GM21447 (cell line): Measurements from ENCODE around the gene NRXN3.

ENCODE experiments used
- ATAC-seq: cut with Tn5 transposase; IDR thresholded peaks from one replicate; pipeline ENCODE4 v1.9.1; 2021; ENCODE audit not compliant: unreplicated experiment

Gene NRXN3

DNA sequence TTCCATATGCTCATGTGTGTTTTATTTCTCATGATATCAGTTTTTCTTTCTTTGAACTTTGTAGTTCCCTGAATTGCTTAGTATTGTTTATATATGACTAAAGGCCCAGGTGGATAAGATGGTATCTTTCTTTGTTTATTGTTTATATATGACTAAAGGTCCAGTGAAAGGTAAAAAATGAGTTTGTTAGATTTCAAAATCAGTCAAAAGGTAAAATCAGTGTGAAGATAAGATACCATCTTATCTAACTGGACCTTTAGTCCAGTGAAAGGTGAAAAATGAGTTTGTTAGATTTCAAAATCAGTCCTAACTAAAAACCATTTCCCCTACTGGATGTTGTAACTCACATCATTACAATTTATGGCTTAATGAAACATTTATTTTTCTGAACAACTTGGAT lies 1150.9 kb downstream of the NRXN3 start:
- ATAC-seq = no peak

DNA sequence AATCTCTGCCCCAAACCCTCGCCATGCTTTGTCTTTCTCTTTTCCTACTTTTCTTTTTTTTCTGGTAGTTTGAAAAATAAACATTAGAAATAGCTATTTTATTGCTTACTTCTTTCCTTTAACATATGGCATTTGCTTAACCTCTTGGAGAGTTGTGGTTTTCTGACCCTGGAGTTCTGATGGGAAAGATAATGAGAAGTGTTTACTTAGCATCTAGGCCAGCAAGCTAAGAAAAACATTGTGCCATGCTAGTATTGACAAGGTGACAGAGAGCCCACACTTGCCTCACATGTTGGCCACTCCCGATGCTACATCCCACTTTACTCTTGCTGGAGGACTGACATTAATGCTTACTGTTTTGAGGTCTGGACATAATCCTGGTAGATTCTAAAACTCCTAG lies 1154.9 kb downstream of the NRXN3 start:
- ATAC-seq = no peak

DNA sequence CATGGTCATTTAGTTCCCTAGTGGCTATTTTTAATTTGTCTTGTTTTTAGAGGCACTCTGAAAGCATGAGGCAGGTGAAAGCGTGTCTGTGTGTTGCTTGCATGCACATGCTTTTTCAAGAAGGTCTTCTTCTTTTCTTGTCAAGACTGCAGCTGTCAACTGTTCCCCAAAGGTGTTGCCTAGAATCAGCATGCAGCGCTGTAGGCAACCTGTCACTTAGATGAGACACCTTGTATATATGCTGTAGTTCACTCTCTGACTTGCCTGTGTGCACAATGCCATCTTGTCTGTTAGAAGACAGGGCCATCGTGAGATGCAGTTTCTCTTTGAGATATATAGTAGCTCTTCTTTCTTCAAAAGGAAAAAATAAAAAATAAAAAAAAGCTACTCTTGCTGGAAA lies 1155.4 kb downstream of the NRXN3 start:
- ATAC-seq = no peak

DNA sequence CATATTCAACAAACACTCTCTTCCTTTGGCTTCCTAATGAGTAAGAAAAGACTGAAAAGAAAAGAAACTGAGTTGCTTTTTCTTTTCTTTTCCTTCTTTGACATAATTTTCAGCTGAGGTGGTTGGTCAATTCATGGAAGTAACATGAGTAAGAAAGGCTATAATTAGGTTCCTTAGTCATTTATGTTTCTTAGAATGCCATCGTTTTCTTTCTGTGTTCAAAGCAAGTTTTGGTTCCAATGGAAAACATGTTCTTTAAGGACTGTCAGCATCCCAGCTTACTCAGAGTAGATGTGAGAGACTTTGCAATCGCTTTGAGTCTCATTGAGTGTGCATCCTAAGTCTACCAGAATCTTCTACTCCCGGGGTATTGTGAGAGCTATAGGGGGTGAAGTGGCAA lies 1158.7 kb downstream of the NRXN3 start:
- ATAC-seq = no peak

DNA sequence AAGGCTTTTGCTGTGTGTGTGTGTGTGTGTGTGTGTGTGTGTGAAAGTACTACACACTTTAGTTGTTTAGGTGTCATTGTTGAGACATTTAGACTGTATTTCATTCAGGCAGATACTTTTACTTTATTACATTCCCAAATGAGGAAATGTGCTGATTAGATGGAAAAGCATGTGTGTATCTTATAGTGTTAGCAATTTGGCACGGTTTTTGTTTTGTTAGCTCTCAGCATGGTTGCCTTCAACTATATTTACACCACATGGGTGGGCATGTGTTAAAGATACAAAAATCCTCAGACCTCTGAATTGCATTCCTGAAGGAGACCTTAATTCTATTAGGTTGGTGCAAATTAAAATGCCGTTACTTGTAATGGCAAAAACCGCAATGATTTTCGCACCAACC lies 1161.7 kb downstream of the NRXN3 start:
- ATAC-seq = no peak

DNA sequence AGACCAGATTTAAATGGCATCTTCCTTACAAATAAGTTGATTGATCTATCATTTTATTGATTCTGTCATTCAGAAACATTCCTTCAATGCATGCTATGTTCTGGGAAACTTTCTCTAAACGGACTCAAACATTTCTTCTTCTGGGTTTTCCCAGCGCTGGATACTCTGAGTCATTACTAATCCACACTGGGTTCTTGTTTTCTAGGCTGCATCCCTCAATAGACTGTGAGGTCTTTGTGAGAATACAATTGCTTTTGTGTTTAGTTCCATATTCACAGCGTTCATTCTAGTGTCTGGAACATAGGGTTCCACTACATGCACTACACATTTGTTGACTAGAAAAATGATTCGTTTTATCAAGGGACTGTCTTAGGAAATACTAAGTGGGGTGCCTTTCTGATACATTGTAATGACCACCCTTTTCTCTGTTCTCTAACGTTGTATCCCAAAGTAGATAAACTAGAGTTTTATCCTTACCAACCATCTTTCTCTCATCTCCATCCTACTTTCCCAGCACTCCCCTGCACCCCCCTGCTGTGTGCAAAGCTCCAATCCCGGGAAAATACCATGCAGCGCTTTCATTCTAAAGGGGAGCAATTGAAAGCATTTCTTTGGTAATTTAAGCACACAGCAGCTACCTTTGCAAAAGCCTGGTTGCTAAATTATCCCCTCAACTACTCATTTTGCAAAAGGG lies 1162.5 kb downstream of the NRXN3 start:
- ATAC-seq = no peak

DNA sequence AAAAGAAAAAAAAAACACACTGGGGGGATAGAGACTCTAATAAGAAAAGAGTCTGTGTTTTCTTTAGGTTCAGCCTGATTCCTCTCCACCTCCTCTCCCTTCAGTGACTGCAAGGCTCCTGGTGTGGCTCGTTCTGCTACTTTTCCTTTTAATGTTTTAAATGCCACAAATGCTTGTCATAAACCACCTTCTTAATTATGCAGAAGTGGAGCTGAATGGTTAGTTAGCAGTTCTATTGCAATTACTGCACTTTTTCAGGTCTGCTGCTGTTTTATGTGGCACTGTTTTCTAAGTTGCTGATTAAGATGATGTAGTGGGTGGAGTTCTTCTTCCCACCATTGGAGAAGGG lies 1163.0 kb downstream of the NRXN3 start:
- ATAC-seq = no peak

DNA sequence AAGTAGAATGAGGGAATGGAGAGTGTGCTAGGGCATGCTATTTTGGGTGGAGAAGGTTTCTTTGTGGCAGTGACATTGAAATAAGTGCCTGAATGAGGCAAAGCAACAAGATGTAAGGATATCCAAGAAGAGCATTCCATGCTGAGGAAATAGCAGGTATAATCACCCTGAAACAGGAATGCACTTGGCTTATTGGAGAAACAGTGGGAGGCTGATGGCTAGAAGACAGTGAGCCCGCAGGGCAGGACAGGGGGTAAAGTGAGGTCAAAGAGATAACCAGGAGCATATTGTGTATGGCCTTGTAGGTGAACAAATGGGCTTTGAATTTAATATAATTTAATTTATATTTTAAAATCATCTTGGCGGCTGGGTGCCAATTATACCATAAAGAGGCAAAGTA lies 1164.1 kb downstream of the NRXN3 start:
- ATAC-seq = no peak

DNA sequence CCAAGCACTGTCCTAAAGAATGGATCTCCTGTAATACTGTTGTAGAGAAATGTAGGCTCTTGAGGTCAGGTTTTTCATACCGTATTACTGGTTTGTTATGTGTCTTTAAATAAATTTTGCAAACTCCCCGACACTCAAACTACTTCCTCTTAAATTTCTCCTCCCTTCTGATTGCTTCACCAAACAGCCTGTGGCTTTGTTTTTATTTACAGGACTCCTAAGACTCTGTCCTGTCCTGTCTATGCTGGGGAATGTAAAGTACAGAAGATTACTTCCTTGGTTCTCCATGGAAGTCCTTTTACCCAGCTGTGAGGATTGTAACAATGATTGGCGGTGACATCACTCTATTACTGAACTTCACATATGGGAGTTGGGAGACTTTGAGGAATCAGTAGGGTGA lies 1167.6 kb downstream of the NRXN3 start:
- ATAC-seq = no peak

DNA sequence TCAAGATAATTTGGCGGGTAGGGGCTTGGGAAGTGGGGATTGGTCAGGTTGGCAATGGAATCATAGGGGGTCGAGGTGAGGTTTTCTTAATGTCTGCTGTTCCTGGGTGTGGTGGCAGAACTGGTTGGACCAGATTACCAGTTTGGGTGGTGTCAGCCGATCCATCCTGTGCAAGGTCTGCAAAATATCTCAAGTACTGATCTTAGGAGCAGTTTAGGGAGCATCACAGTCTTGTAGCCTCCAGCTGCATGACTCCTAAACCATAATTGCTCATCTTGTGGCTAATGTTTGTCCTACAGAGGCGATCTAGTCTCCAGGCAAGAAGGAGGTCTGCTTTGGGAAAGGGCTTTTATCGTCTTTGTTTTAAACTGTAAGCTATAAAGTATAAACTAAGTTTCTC lies 1172.8 kb downstream of the NRXN3 start:
- no peak for ATAC-seq

DNA sequence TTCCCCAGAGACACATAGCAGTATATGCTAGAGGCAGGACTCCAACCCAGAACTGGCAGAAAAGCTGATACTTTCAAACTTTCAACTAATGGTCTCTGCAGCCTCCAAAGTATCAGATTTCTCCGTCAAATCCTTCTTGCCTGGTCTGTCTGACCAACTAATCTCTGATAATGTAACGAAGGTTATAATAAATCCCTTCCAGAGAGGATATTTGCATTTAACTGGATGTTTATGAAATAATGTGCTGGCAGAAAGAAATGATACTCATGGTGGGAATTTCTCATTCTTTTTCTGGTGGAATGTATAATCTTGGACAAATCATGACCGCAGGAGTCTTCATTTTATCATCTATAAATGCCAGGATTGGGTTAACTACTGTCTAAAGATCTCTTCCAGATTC lies 1180.8 kb downstream of the NRXN3 start:
- ATAC-seq = no peak

DNA sequence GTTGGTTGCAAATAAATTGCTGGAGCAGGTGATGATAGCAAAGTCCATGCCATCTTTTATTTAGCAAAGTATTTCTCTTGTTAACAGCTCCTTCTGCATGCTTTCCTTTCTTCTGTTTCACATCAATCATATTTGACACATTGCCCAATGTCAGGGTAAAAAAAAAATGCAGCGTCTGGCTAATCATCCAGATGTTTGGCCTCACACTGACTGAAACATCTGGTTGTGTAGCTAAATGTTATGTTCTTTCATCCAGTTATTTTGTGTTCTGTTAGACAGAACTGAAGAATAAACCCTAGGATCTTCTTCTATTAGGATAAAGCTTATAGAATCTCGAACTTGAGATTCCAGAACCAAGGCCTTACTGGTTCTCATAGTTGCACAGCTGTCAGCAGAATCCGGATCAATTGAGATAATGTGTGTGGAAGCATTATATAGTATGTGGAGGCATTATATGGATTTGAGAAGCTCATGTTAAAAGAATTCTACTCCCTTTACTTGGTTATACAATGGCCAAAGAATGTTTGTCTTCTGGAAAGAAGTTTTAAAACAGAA lies 1182.0 kb downstream of the NRXN3 start:
- ATAC-seq = no peak

DNA sequence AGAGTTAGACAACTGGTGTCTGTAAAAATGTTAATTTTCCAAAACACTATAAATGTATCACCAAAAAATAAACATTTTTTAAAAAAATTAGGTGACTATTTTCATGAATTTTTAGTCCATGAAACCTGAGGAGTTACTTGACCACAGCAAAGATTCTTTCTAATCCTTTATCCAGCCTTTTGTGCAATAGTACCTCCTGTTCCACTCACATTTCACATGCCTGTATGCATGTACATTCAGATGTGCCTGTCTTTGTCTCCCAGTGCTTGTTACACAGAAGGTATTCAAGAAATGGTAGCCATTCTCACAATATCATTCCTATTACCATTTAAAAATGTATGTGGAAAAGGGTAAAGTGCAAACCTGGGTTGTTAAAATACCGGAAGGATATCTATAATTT lies 1184.2 kb downstream of the NRXN3 start:
- ATAC-seq = no peak

DNA sequence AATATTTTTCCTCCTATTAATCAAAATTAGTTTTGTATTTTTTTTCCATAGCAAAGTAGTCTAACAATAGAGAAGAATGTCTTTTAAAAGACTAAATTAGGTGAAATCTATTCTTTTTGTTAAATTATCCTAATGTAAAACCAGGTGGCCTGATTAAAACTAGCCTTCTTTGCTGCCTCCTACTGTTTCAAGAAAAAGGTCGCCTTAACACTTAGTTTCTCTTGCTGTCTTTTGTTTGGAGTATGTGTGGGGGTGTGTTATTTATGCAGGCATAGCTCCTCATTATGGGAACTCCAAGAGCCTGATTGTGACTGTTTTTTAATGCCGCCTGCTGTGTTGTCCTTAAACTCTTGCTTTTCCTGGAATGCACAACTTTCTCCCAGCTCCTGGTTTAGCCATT lies 1185.9 kb downstream of the NRXN3 start:
- ATAC-seq = no peak

DNA sequence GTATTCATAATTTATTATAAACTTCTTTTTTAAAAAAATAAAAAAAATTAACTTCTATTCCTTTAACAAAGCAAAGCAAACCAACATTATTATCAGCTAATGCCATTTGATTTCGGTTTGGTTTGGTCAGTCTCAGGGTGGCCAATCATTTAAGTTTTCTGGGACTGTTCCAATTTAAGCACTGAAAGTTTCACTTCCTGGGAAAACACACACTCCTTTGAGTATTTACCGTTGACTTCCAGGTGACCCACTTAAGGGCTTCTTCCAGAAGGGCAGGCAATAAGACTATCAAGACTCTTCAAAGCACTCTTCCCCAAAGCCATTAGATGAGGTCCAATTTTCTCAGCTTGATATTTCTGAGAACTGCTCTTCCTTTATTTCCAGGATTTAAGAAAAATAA lies 1187.1 kb downstream of the NRXN3 start:
- no peak for ATAC-seq

DNA sequence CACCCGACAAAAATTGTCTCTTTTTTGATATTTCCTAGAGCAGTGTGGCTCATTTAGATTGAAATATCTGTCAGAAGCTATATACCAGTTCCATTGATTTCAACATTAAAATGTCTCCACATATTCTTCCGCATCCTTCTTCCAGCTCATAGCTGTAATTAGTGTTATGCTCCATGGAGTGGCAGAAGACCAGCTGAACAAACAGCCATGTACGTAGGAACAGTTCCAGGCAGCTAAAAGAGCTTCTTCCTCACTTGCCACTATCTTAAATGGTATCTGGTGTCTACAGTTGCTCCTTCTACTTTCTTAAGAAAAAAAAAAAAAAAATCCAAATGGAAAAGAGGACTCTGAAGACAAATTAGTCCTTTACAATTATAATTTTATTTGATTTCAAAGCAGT lies 1193.1 kb downstream of the NRXN3 start:
- ATAC-seq = no peak

DNA sequence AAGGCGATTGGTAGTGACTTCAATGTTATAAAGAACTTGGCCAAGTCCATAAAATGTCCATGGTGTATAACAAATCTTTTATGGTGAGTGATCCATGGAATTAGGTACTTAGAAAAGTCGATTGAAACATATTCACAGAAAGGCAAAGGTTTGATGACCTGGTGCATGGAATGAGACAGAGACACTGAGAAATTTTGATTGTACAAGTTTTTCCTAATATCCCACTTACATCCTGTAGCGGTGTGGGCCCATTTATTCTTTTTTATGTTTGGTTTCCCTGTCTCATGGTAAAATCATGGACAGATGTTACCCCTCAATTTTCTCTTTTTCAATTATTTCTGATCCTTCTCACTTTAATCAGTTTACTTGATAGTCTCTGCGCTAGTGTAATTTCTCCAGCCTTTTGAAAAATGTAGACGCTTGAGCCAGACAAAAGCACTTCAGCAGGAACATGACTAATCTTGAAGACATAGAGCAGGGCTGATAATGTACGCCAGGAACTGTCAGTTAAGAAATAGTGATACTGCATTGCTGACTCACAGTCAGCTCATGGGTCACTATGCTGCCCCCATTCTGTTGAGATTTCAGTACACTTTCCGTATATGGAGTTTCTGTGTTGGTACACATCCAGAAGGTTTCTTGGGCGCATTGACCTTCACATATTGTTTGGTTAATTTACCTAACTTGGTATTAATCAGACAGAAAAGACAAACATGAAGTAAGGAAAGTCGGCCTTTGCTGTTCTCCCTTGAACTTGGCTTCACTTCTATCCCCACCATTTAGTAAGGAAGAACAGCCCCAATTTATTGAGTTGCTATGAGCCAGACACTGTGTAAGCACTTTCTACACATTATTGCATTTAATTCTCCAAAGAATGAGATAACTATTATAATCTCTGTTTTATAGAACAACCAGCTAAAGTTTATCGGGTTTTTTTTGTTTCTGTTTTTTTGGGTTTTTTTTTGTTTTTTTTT lies 1199.5 kb downstream of the NRXN3 start:
- ATAC-seq = no peak

DNA sequence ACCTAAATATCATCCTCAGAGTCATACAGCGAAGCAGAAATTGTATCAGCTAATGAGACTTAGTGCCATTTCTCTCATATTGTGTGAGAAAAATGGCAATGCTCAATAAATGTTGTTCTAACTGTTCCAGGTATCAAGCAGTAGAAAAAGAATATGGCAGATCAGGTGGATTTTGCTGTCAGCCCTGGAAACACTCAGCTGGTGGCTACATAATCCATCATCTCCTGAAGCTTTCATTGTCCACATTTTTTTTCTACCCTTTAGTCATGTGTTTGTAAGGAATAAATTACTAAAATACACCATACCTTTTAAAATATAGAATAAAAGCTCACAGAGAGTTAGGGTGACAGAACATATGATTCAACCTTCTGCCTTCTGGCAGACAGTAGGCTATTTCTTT lies 1200.8 kb downstream of the NRXN3 start:
- no peak for ATAC-seq

DNA sequence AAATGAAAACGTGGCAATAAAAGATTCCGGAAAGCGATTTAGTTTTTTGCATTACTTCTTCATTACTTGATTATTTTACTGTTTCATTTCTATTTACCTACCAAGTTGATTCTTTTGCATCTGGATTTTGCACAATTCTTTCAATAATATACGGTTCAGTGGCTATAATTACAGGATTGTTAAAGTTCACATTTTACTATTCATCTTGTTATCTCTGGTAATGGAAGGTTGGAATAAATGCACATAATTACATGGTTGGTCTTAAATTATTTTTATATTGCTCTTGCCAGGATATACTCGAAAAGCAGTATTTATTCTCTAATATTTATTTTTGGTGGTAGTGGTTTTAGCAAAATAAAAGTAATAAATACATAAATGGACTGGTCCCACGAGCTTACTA lies 1203.3 kb downstream of the NRXN3 start:
- no peak for ATAC-seq

DNA sequence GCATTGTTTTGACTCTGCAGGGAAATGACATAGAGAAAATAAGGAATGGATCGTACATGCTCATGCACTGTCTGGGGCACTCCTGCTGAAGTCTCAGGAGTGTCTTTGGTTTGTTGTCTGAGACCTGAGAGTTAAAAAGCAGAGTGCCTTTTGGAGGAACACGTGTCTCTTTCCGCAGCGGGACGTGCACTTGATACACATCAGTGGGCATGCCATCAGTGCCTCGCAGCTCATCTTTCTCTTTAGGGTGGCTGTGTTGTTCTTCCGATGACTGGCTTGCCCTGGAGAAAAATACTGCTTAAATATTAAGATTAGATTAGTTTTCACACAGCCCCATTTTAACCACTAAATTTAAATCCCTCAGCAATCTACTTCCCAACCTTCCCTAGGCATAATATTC lies 1205.2 kb downstream of the NRXN3 start:
- ATAC-seq = no peak

DNA sequence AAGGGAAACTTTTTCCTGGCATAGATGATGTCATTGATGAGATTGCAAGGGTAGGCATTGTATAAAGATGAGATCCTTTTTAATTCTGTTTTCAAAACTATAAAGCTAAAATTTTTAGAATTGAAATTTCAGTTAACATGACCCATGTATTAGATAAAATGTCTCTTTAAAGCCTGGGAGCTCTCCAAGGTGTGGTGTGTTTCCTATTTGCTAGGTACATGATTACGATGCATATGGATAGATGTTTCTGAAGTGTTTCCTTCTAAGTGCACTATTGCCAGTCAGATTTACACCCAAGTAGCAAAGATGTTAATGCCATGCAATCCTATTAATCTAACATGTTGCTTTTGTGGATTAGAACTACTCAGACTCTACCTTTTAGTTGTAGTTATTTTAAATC lies 1206.4 kb downstream of the NRXN3 start:
- no peak for ATAC-seq

DNA sequence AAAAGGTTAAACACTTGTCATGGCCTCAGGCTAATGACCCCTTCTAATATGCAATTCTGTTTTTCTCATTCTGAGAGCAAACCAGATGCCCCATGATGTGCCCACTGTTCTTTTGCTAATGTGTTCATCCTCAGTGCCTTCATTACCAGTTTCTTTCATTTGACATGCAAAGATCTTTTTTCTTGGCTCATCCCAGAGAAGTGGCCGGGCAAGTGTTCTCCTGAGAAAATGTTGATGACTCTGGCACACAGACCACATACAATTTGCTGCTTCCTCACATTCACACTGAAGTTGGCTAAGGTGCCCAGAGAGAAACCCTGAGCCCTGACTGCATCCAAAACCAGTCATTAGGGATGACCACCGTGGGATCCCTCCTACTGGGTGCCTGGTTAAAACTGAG lies 1207.8 kb downstream of the NRXN3 start:
- no peak for ATAC-seq
